Peyer's patch (tissue), 4 donors: ENCODE results near the gene PDK4. TPM values are rescaled to one million over a fixed set of nuclear protein-coding genes. Genes with fewer than 3 reads are reported as not detected.

ENCODE experiments used
- DNase-seq, 3 donors: peaks; one replicate each; pipeline ENCODE4 v3.0.0-alpha.2; 2017 to 2019
- H3K27ac ChIP-seq, 4 donors: fragments of 200-600 bp; sonication (generic); one replicate each; pipeline ENCODE4 v1.5.1; 2016 to 2019
- H3K27me3 ChIP-seq, 2 donors: fragments of 200-600 bp; sonication (generic); one replicate each; pipeline ENCODE4 v1.5.1; 2019
- H3K36me3 ChIP-seq, 3 donors: fragments of 200-600 bp; sonication (generic); one replicate each; pipeline ENCODE4 v1.5.1; 2016 to 2019
- H3K4me1 ChIP-seq, 4 donors: fragments of 200-600 bp; sonication (generic); one replicate each; pipeline ENCODE4 v1.5.1; 2016 to 2019
- H3K4me3 ChIP-seq, 4 donors: fragments of 200-600 bp; sonication (generic); 1 replicate in 3 of 4; 2 replicates in 1 of 4; pipeline ENCODE4 v1.5.1; 2016 to 2019; ENCODE audit warnings: mild to moderate bottlenecking in 1 of 4
- H3K9me3 ChIP-seq, 4 donors: fragments of 200-600 bp; sonication (generic); one replicate each; pipeline ENCODE4 v1.5.1; 2016 to 2019; ENCODE audit warnings: mild to moderate bottlenecking in 1 of 4
- POLR2A ChIP-seq, 2 donors: fragments of 450-650 bp; IDR thresholded peaks; one replicate each; pipeline ENCODE4 v1.5.1; 2017; ENCODE audit warnings: antibody characterized with exemption in 2 of 2, mild to moderate bottlenecking in 2 of 2, moderate library complexity in 2 of 2
- total RNA-seq, 4 donors: library from RNA; depleted of rRNA; stranded (reverse); fragments of >200 nt; gene quantifications; one replicate each; pipeline ENCODE4 v1.1.0, GENCODE V29; 2016
- TF ChIP-seq, protein P1 (sequence below), 6 experiments: fragments of 450-650 bp in 4 of 6; fragments of 200-600 bp in 2 of 6; sonication (generic) in 1 of 6; IDR thresholded peaks; one replicate each; pipeline ENCODE4 v1.5.1; 2017 to 2019; ENCODE audit warnings: antibody characterized with exemption in 6 of 6, mild to moderate bottlenecking in 3 of 6, moderate library complexity in 1 of 6

PDK4 gene
- total RNA-seq, 4 donors from 2014 or later, result 130 to 664 (median 240) TPM

DNA sequence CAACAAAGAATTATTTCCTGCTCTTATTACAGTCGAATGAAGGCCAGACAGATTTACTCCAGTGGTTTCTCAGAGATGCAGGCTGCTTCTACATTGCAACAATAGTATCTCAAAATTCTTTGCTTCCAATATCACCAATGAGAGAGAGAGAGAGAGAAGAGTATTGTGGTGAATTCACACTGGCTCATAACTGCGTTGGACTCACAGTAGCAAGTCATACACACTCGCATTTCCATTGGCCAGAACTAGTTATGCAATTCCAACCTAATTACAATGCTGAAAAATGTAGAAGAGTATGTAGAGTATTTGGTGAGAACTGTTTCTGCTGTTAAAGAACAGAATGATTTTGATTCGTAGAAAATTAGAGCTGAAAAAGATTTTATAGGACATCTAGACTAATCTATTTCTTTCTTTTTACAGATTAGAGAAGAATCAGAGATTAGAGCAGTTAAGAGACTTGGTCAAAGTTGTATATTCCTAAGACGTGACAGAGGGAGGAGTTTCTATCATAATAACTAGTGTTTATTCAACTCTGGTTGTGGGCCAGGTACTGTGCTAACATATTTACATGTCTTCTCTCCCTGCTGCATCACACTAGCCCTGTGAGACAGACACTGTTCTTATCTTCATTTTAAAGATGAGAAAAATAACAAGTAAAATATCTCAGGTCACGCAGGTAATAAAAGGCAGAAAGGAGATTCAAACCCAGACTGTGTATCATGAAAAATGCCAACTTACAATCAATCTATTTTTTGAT is 34.6 kb upstream of the PDK4 start:
- Histone ChIP-seq H3K36me3 (no peaks in the 10 kb centered on the region), H3K27me3 (no peaks in the 10 kb centered on the region), H3K4me1 (peaks cover 0 to 7% (median 0%) of the 10 kb centered on the region in 4 donors), H3K27ac (peak overlapping the region in 2 of 4 donors; percentile 12 to 75), H3K9me3 (no peaks in the 10 kb centered on the region), H3K4me3 (no peak overlapping the region)
- no peak for DNase-seq
- no peak for TF ChIP-seq POLR2A (IDR thresholded peaks at IDR 0.05)
- TF ChIP-seq, protein P1, sequence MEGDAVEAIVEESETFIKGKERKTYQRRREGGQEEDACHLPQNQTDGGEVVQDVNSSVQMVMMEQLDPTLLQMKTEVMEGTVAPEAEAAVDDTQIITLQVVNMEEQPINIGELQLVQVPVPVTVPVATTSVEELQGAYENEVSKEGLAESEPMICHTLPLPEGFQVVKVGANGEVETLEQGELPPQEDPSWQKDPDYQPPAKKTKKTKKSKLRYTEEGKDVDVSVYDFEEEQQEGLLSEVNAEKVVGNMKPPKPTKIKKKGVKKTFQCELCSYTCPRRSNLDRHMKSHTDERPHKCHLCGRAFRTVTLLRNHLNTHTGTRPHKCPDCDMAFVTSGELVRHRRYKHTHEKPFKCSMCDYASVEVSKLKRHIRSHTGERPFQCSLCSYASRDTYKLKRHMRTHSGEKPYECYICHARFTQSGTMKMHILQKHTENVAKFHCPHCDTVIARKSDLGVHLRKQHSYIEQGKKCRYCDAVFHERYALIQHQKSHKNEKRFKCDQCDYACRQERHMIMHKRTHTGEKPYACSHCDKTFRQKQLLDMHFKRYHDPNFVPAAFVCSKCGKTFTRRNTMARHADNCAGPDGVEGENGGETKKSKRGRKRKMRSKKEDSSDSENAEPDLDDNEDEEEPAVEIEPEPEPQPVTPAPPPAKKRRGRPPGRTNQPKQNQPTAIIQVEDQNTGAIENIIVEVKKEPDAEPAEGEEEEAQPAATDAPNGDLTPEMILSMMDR (IDR thresholded peaks at IDR 0.05), result no peak

DNA sequence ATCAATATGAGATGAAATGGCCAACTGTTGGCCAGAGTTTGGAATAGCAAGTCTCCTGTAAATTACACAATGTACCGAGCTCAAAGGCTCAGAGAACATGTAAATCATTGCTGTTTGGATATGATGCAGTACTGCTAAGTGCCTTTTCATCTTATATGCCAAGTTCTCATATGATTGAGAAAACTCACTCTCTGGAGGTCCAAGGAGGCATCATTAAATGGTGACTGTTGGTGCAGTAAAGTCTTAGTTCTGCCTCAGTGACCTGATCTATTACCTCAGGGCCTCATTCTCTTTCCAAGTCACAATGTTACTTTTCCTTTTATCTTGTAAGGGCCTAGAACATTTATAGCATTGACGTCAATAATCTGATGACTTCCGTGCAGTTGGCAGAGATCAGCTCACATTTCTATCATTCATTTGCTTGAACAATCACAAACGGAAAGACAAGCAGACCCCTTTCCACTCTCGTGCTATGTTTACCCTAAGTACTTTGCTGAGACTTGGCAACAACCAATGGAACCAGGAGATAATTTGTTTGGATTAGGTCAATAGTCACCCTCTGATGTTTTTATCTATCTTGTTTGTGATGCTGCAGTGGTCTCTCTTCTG is 32.6 kb upstream of the PDK4 start:
- no peak for DNase-seq
- Histone ChIP-seq H3K4me1 (peaks cover 0 to 7% (median 0%) of the 10 kb centered on the region in 4 donors), H3K4me3 (no peak overlapping the region), H3K9me3 (no peaks in the 10 kb centered on the region), H3K36me3 (no peaks in the 10 kb centered on the region), H3K27ac (peak overlapping the region in 3 of 4 donors; percentile 54 to 75 (median 72)), H3K27me3 (no peaks in the 10 kb centered on the region)
- no peak for TF ChIP-seq POLR2A (IDR thresholded peaks at IDR 0.05)
- TF ChIP-seq, protein P1 (IDR thresholded peaks at IDR 0.05), result peak in 3 of 6 experiments; percentile 37 to 44 (median 38)

DNA sequence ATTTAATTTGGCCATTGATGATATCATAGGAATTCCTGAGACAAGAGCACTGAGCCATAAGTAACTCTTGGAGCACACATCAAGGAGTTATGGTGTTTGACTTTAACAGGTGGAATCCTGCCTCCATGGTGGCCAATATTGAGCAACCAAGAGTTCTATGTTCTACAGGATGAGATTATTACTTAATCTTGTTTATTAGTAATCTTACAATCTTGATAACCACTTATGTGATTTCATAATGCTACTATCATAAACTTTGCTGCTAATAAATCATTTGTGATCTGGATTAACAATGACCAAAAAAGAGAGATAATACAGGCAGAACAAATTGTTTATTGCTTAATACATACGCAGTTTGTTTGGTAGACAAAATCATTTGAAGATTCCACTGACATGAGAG is 27.5 kb upstream of the PDK4 start:
- Histone ChIP-seq H3K27me3 (no peaks in the 10 kb centered on the region), H3K4me1 (peaks cover 0 to 7% (median 0%) of the 10 kb centered on the region in 4 donors), H3K9me3 (no peaks in the 10 kb centered on the region), H3K27ac (peak overlapping the region in 1 of 4 donors; percentile 33), H3K4me3 (no peak overlapping the region), H3K36me3 (no peaks in the 10 kb centered on the region)
- no peak for DNase-seq
- TF ChIP-seq POLR2A (IDR thresholded peaks at IDR 0.05), result no peak
- TF ChIP-seq, protein P1 (IDR thresholded peaks at IDR 0.05), result no peak

DNA sequence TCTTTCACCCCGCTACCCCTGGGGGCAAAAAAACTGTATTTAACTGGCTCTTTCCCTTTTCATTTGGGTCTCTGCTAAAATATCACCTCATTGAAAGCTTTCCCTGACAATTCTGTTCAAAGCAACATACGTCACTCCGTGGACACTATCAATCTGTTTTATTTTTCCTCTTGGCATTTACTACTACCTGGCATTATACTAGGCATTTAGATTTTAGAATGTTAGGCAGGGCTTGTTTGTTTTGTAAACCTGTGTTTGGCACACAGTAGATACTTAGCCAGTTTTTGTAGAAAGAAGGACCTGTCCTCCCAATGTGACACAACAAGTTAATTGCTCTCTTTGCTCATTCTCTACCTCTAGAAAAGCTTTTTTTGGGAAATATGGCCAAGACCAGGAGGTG is 26.5 kb upstream of the PDK4 start:
- Histone ChIP-seq H3K36me3 (no peaks in the 10 kb centered on the region), H3K27me3 (no peaks in the 10 kb centered on the region), H3K4me3 (no peak overlapping the region), H3K4me1 (no peaks in the 10 kb centered on the region), H3K9me3 (no peaks in the 10 kb centered on the region), H3K27ac (no peak overlapping the region)
- no peak for TF ChIP-seq POLR2A (IDR thresholded peaks at IDR 0.05)
- DNase-seq, result no peak

DNA sequence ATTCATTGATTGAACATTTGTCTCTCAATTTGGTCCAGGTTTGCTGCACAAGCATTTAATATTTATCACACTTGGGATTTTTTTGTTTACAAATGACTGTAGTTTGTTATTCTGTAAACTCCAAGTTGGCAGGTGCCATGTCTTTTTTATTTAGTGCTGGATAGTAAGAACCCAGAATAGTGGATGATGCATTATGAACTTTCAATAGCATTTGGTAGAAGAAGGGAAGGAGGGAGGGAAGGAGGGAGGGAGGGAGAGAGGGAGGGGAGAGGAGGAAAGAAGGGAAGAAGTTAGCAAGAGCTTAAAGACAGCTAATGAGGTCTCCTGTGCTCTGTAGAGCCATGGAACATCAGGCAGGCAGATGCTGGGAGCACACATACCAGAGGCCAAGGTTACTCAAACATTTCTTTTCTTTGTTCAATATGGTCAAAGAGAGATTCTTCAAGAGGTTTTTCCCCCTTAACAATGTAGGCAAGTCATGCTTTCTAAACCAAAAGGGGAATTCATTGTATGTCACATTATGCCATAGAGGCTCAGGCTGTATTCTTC is 25.8 kb upstream of the PDK4 start:
- Histone ChIP-seq H3K4me1 (no peaks in the 10 kb centered on the region), H3K27ac (no peak overlapping the region), H3K36me3 (no peaks in the 10 kb centered on the region), H3K27me3 (no peaks in the 10 kb centered on the region), H3K4me3 (no peak overlapping the region), H3K9me3 (no peaks in the 10 kb centered on the region)
- TF ChIP-seq POLR2A (IDR thresholded peaks at IDR 0.05), result no peak
- TF ChIP-seq, protein P1 (IDR thresholded peaks at IDR 0.05), result no peak
- DNase-seq, result no peak

DNA sequence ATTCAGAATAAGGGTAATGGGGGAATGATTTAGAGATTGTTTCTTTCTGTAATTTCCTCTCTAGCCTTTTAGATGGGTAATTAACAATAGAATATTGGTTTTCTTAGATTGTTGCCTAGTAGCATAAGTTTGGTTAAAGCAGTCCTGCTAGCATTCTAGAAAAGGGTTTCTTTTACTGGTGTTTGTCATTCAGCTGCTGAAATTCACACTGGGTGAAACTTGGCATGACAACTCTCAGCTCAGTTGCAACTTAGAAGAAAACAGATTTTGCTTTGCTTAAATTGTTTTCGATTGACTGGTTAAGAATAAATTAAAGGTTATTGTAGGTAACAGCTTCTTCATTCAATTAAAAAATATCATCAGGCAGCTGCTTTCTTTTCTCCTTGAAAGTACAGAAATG is 25.1 kb upstream of the PDK4 start:
- Histone ChIP-seq H3K27ac (no peak overlapping the region), H3K4me3 (no peak overlapping the region), H3K36me3 (no peaks in the 10 kb centered on the region), H3K9me3 (no peaks in the 10 kb centered on the region), H3K27me3 (no peaks in the 10 kb centered on the region), H3K4me1 (no peaks in the 10 kb centered on the region)
- no peak for TF ChIP-seq POLR2A (IDR thresholded peaks at IDR 0.05)
- TF ChIP-seq, protein P1 (IDR thresholded peaks at IDR 0.05), result no peak
- no peak for DNase-seq
